GM12891 (cell line): ENCODE results near the gene SLC16A3.

ENCODE experiments used
- DNase-seq: peaks from one replicate; pipeline ENCODE4 v3.0.0; 2011; ENCODE audit warnings: low spot score; ENCODE audit not compliant: insufficient read length
- FAIRE-seq: peaks from 2 replicates; lab custom pipeline; 2011; peaks lifted over from hg19 to GRCh38; lab: Jason Lieb, UNC
- PAX5 ChIP-seq: IDR thresholded peaks from 2 replicates; pipeline ENCODE4 v1.6.1; 2011; ENCODE audit warnings: low read length, moderate library complexity, mild to moderate bottlenecking; ENCODE audit not compliant: insufficient read depth, severe bottlenecking
- POLR2A ChIP-seq: IDR thresholded peaks from 2 replicates; pipeline ENCODE4 v1.6.1; 2011; ENCODE audit warnings: low read depth, low read length, control low read depth
- POLR2AphosphoS5 ChIP-seq: IDR thresholded peaks from 2 replicates; pipeline ENCODE4 v1.6.1; 2011; ENCODE audit warnings: low read depth, low read length, control low read depth
- POU2F2 ChIP-seq: IDR thresholded peaks from 2 replicates; pipeline ENCODE4 v1.6.1; 2011; ENCODE audit warnings: low read depth, mild to moderate bottlenecking, control low read depth, low read length, moderate library complexity
- SPI1 ChIP-seq: IDR thresholded peaks from 2 replicates; pipeline ENCODE4 v1.6.1; 2011; ENCODE audit warnings: low read depth, low read length, control low read depth
- TAF1 ChIP-seq: IDR thresholded peaks from 2 replicates; pipeline ENCODE4 v1.6.1; 2011; ENCODE audit warnings: low read depth, low read length, control low read depth

The SLC16A3 gene

DNA sequence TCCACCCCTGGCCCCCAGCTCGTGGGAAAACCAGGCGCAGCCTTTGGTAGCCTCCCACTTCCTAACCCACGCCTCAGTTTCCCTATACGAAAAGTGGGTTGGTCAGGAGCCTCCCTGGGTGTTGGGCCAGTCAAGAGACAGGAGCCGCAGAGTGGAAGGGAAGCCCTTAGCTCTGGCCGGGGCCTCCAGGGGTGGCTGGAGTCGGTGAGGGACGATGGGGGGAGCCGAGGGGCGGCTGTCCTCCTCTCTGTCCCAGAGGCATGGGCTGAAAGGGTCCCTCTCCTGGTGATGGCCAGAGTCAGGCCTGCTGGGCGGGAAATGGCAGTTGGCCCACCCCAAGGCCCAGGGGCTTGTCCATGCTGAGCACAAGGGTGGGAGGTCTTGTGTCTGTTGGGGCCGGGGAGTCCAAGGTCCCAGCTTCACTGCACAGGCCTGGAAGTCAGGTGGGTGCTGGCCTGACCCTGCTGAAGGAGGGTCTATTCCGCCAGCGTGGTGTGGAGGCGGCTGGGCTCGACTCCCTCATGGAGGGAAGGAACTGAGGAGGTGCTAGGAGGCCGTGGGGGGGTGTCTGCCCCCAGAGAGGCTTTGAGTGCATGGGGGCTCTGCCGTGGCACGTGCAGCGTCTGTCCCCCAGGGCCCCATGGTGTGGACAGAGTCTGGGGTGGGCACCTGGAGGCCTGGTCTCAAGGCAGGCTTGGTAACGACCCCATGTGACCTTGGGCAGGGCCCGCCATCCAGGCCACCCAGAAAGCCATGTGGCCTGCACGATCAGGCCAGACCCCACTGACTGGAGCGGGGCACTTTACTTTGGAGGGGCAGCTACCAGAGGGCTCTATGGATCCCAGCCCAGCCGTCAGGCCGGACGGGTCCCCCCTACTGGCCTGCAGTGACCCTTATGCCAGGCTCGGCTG lies 1.1 kb downstream of the SLC16A3 start:
- DNase-seq (no peak), FAIRE-seq (no peak)
- TF ChIP-seq TAF1, result no peak
- no peak for TF ChIP-seq POLR2A
- no peak for TF ChIP-seq POU2F2

DNA sequence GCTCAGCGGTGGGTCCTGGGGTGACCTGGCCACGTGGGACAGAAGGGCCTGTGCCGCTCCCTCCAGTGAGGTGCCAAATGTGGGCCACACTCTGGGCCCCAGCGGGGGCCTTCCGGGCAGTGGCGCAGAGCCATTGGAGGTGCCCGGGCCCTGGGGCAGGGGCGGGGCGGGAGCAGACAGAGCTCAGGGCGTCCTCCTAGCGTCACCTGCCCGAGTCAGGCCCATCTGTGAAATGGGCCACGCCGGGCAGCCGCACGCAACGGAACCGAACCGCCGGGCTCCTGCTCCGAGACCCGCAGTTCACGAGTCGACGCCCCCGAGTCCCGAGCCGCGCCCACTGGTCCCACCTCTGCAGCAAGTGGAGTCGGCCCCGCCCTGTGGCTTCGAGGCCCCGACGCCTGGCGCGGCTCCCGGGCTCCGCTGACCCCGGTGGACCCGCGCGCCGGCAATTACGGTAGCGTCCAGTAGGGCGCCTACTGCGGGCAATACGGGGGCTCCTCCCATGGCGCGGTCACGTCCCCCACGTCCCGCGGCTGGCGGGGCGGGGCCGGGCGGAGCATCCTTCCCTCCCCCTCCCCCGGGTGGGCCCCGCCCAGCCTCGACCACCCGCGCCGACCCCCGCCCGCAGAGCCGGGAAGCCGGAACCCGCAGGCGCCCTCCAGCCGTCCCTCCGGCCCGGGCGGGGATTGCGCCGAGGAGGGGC lies 1.9 kb downstream of the SLC16A3 start:
- DNase-seq, result peak; percentile 76
- FAIRE-seq, result peak; percentile 94
- TF ChIP-seq PAX5 (no peak), POLR2A (no peak), POU2F2 (no peak), SPI1 (no peak), POLR2AphosphoS5 (no peak), TAF1 (no peak)

DNA sequence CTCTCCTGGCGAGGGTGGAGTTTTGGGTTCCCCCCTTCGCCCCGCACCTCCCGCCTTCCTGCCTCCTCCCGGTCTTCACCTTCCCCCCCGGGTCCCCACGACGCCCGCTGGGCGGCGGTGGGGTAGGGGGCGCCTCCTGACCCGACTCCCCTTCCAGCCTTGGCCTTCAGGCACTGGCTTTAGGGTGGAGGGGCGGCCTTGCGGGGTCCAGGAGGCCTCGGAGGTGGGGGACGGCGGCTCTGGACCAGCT lies 2.4 kb downstream of the SLC16A3 start:
- DNase-seq (peak; percentile 77), FAIRE-seq (peak; percentile 35)
- TF ChIP-seq POLR2A (no peak), SPI1 (no peak), POU2F2 (no peak), PAX5 (no peak), TAF1 (no peak), POLR2AphosphoS5 (no peak)

DNA sequence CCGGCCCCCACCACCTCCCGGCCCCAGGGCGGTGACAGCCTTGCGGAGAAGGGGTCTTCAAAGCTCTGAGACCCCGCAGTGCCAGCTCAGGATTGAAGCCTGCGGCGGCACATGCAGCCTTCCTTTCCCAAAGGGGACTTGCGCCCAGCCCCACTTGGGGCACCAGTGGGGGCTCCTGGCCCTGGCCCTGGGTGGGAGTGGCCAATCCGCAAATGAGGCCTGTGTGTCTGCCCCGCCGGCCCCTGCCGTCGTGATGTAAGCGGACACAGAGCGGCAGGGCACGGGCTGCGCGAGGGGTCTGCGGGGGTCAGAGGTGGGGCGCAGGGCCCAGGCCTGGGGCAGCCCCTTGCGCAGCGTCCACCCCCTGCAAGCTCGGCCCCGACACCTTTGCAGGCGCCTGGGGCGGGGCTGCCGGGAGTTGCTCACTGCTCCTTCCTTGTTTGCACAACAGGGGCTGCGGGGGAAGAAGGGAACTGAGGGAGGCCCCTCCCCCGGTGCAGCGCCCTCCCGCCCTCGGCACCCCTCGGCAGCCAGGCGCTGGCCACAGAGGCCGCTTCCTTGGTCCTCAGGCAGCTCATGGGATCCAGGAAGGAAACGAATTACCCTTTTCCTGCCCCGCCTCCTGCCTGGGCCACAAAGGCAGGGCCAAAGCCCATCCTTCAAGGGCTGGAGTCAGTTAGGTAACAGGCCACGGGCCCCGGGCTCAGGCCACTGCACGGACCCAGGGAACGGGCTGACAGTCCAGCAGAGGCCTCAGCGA lies 2.9 kb downstream of the SLC16A3 start:
- no peak for TF ChIP-seq POU2F2
- TF ChIP-seq POLR2A, result no peak
- TF ChIP-seq TAF1, result no peak
- no peak for TF ChIP-seq SPI1
- no peak for TF ChIP-seq POLR2AphosphoS5
- TF ChIP-seq PAX5, result no peak
- peak; percentile 71 for FAIRE-seq
- DNase-seq, result no peak

DNA sequence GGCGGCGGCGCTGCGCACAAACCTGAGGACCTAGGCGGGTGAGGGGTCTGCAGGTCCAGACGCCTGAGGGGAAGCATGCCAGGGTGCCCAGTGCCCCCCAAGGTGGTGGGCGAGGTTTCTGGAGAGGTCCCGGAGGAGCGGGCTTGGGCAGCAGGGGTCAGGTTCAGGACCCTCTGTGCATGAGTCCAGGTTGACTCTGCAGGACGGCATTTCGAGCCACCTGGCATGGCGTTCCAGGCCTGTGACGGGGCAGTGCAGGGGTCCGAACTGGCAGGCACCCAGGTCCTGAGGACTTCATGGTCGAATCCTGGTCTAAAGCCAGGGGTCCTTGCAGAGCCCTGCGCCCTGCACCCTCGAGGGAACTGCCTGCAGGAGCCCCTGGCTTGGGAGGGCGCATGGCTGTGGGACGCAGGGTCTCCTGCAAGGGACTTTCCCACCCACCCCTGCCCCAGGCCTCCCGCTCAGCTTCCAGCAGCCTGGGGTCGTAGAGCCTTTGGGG lies 3.5 kb downstream of the SLC16A3 start:
- FAIRE-seq (no peak), DNase-seq (no peak)
- TF ChIP-seq POLR2A, result no peak
- no peak for TF ChIP-seq SPI1
- no peak for TF ChIP-seq POU2F2
- no peak for TF ChIP-seq POLR2AphosphoS5
- TF ChIP-seq TAF1, result no peak
- no peak for TF ChIP-seq PAX5

DNA sequence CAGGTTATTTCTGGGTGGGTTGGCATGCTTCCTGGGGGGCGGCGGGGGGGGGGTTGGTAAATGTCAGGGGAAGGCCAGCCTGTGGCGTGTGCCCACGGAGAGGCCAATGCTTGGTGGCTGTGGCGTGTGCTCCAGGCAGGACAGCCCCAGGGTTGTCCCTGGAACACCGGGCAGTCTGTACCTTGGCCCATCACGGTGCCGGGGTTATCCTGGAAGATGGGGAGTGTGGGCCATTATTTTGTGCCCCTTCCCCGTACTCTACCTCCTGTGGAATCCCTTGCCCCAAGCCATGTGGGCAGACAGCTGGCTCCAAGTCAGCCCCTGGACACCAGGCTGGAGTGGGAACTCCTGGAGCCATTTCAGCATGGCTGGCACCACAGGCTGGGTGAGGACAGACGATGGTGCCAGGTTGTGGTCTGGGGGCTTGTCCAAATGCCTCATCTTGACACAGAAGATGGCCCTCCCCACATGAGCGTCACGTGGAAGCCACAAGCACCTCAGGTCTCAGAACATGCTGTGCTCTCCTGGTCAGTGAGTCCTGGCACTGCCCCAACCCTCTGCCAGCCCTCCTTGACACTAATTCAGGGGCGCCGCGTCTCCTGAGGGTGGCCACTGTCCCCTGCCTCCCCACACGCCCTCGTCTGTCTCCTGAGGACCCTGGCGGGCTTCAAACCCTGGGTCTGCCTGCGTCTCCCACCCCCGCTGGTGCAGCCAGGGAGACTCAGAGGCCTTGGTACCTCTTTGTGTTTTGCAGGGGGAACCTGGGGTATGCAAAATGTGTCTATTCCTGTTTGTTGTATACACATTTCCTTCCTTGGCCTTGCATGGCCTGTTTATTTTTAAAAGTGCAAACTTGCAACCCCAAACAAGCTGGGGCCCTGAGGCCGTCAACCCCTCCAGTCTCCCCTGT lies 4.3 kb downstream of the SLC16A3 start:
- no peak for DNase-seq
- peak; percentile 52 for FAIRE-seq
- TF ChIP-seq POLR2AphosphoS5 (no peak), POLR2A (no peak), SPI1 (no peak), PAX5 (no peak), TAF1 (no peak), POU2F2 (no peak)

DNA sequence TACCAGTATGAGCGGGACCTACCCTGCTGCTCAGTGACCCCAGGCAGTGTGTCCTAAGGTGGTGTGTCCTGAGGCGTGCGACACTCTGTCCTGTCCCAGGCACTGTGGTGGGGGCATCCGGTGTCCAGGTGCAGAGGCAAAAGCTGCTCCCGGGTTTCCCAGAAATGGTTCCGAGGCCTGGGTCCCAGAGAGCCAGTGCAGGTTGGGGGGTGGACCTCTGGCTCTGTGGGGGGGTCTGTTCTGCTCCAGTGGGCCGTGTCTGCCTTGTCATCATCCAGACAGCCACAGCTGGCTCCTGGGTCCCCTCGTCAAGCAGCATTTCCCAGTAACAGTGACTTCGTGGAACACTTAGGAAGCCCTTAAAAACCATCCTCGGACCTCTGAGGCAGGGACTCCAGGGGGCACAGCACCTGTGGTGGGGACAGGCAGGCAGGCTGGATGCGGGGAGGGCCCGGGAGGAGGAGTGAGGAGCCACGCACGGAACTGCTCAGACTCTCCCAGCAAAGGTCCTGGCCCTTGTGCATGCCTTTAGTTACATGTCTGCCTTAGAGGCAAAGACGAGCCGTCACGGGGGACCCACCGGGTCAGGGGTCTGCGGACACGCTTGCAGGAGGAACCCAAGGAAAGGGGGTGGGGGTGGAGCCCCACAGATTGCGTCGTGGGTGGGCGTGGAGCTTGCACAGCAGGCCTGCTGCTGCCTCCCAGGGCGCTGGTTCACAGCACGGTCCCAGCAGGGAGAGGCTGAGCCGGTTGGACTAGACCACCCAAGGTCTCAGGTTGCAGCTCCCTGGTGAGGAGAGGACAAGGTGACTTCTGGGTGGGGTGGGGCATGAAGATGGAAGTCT lies 5.6 kb downstream of the SLC16A3 start:
- FAIRE-seq, result no peak
- DNase-seq, result no peak
- TF ChIP-seq SPI1 (no peak), PAX5 (peak; percentile 36), POLR2A (no peak)

DNA sequence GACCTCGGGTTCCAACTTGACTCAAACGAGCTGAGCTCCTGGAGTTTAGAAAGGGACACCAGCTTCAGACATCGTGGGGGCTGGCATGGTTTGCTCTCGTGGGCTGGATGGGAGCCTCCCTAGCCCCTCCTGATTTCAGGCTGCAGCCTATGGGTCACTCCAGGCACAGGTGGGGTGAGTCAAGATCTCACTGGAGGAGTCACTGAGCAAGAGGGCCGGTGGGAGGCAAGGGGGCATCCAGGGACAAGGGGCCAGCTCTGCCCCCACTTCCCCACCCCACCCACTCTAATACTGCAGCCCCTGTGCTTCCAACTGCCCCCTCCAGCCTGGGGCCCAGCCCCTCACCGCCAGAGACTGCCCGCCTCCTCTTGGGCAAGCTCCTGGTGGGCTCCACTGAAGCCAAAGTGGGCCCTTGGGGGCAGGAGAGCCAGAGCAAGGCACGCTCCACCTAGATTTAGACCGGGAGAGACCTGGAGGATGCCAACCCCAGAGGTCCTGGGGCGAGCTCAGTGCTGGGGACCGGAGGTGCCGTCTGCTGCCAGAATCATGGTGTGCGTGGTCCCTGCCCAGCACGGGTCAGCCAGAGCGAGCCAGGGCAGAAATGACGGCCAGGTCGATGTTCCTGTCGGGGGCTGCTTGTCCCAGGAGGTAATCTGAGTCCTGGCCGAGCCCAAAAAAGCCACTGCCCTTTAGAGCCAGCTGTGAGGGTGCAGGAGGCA lies 6.4 kb downstream of the SLC16A3 start:
- FAIRE-seq, result no peak
- no peak for DNase-seq
- TF ChIP-seq PAX5 (no peak), POU2F2 (no peak), POLR2A (no peak), POLR2AphosphoS5 (no peak), TAF1 (no peak), SPI1 (no peak)
